A549 treated with Hydrocortisone at 1 μM for 4 hours (cell line): ENCODE results near the gene OMG. TPM values are rescaled to one million over a fixed set of nuclear protein-coding genes. Genes with fewer than 3 reads are reported as not detected.

ENCODE experiments used
- total RNA-seq: library from RNA; stranded (reverse); fragments of 200-300 nt; extraction: Qiagen RNA extraction; gene quantifications from 5 replicates; pipeline ENCODE4 v1.2.3, GENCODE V29; 2022

Gene OMG
- total RNA-seq: not detected in 5 replicates

GRCh38 chr17:31297090-31297489, at the start of gene OMG:
TSS of gene OMG (minus strand) at chr17:31297239. CDS start at chr17:31296331, 908 bp downstream.

GRCh38 chr17:31321481-31321880, 24.4 kb upstream of the OMG start, which contains the start of gene EVI2A:
TSS of gene EVI2A (minus strand) at chr17:31321622. CDS start at chr17:31319013, 2,609 bp downstream.

GRCh38 chr17:31313982-31314781, 17.1 kb upstream of the OMG start, which contains the start of gene EVI2B:
TSS of gene EVI2B (minus strand) at chr17:31314054. CDS start at chr17:31305609, 8,445 bp downstream.

Other genes starting within 250 kb of the OMG start
- gene NF1, start 202.3 kb downstream of the OMG start, total RNA-seq: 14.7 to 24.3 TPM (median 19.2 TPM) in 5 replicates
- gene EVI2B, start 16.8 kb upstream of the OMG start, total RNA-seq: 0.07 to 0.08 TPM (median 0.08 TPM) in 4 of 5 replicates, not detected in the other
- gene EVI2A, start 24.4 kb upstream of the OMG start, total RNA-seq: not detected in 5 replicates
- 1.2 to 1.8 TPM (median 1.7 TPM) in 5 replicates for gene RAB11FIP4, start 94.4 kb upstream of the OMG start, total RNA-seq